Amygdala (tissue), 56 donors: ENCODE results near the gene ALK.
A peak's percentile ranks its signal among the peaks of the same experiment; 100 is the strongest.

ENCODE experiments used
- DNase-seq, 56 donors: peaks; one replicate each; lab custom pipeline; 2025; lab: John Stamatoyannopoulos, UW

The ALK gene

GRCh38 chr2:29201979-29202378 lies 719.4 kb downstream of the ALK start:
- no peak for DNase-seq

DNA sequence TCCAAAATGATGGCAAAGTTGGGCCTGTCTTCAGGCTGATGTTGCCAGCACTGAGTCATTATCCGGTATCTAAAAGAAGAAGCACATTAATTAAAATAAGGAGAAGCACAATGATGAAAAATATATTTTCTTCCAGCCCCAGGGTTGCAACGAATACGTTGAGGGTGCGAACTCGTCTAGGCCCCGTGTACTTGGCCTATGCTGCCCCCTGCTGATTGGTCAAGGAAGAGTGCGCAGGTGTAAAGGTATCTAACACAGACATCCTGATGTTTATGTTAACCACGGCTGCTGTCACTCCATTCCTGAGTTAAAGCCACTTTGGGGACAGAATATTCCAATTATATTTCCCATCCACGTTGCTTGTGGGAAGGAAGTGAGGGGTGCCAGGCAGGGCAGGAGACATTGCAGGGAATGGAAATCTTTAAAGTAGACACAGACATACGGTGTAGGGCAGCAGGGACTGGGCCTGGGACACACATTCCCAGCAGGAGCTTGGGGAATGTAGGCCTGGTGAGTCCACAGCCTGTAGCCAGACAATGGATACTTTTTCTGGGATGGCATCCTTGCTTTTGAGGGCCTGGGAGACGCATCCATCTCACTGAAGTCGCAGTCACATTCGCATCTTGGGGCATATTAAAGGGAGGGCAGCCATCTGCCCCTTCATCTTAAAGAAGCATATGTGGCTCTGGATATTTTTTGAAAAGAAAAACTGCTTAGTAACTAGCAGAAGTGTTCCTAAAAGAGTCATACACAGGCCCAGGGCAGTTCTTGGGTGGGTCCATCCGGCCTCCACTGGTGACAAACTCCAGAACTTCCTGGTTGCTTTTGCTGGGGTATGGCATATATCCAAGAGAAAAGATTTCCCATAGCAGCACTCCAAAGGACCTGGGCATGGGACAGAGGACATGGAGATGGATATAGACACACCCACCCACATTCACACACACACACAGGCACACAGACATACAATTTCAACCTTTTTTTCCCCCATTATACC lies 724.3 kb downstream of the ALK start:
- peak in 41 of 56 donors; percentile 3 to 78 (median 30) for DNase-seq

DNA sequence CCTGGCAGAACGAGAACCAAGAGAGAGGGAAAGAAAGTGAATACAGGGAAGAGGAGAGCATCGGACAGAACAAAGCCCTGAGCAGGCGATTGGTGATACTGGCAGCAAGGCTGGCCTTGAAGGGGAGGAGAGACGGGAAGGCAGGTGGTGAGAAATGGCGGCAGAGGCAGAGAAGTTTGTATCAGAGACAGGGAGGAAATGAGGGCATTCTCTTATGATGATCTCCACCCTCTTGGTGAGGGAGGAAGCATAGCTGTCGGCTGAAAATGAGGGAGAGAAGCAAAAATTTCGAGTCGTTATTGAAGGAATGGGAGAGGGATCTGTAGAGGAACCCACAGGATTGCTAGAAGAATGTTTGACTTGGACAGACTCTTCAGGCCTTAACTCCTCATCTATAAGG lies 725.6 kb downstream of the ALK start:
- no peak for DNase-seq

DNA sequence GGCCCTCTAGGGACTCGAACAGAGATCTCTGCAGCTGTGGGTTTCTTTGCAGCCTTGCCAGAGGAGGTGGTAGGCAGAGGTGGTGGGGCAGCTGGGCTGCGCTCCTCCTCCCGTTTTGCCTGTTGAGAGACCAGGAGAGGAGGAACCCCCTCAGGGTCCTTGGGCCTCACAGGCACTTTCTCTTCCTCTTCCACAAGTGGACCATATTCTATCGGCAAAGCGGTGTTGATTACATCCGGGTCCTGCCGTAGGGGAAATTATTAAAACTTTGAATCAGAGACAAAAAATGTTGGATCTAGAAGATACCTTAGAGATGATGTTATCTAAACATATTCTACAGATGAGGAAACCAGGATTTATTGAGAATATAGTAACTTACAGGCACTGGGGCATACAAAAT lies 727.7 kb downstream of the ALK start:
- DNase-seq, result no peak

DNA sequence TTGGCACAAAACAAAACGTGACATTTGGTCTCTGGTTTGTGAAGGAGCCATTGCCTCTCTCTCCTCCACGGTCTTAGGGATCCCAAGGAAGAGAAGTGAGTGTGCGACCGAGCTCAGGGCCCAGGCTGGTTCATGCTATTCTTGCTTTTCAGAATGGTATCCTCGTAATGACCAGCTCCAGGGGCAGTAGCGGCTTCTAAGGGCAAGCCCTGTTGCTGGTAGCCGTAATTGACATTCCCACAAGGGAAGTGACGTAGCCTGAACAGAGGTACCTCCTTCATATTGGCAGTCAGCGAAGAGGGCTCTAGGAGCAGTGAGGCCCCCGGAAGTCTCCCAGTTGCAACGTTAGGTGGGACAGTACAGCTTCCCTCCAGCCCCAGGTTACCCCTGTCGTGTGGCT lies 728.3 kb downstream of the ALK start:
- no peak for DNase-seq

GRCh38 chr2:29192526-29192925 lies 728.9 kb downstream of the ALK start:
- no peak for DNase-seq

GRCh38 chr2:29191817-29192216 lies 729.6 kb downstream of the ALK start:
- no peak for DNase-seq

GRCh38 chr2:29189052-29189451 lies 732.3 kb downstream of the ALK start:
- DNase-seq, result no peak

- no peak for DNase-seq
Observed at GRCh38 chr2:29187926-29188325, 733.5 kb downstream of the ALK start.

DNA sequence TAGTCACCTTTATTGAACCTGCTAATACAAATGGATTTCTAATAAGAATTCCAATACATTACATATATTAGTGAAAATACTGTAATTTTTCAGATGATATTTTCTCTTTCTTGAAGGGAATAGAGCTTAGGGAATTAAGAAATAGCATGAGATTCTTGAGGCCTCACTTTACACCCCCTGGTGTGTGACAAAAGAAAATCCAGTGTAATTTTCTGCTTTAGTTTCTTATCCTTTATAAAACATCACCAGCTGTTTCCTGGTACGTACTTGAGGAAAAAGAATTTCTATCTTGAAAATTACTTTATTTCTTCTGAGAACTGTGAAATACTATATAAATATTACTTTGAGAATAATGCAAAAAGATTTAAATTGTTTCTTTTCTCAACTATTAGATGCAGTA lies 734.6 kb downstream of the ALK start:
- no peak for DNase-seq

DNA sequence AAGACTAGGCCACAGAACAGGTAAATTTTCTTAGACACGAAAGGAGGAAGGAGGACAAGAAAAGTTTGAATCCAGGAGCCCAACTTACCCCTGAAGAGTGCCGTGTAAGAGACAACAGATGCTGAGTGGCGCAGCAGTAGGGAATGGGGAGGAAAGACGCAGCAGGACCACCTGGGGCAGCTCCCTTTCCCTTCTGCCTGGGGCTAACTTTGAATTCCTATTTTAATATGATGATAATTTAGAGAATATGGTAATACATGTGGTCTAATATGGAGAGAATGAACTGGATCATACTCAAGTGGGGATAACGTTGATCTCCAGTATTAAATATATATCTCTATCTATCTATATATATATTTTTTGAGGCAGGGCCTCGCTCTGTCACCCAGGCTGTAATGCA lies 736.9 kb downstream of the ALK start:
- no peak for DNase-seq

DNA sequence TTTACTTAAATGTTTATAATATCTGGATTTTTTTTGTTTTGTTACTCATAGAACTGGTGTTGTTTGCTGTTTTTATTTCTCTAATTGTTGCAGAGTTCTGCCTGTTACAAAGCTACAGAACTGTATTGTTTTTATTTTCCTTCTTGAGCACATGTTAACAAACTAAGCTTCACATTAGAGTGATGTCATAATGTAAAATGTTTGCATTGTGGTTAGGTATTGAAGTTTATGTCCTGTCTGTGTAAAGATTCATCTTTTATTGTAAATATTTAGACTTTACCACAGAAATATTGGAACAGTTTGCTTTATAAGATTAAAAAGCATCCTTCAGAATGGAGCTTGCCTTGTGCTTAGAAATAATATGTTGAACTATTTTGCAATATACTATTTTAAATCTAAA lies 738.5 kb downstream of the ALK start:
- no peak for DNase-seq

GRCh38 chr2:29182334-29182733 lies 739.1 kb downstream of the ALK start:
- no peak for DNase-seq

- no peak for DNase-seq
Observed at GRCh38 chr2:29175338-29175737, 746.0 kb downstream of the ALK start.

GRCh38 chr2:29174937-29175336 lies 746.4 kb downstream of the ALK start:
- no peak for DNase-seq

DNA sequence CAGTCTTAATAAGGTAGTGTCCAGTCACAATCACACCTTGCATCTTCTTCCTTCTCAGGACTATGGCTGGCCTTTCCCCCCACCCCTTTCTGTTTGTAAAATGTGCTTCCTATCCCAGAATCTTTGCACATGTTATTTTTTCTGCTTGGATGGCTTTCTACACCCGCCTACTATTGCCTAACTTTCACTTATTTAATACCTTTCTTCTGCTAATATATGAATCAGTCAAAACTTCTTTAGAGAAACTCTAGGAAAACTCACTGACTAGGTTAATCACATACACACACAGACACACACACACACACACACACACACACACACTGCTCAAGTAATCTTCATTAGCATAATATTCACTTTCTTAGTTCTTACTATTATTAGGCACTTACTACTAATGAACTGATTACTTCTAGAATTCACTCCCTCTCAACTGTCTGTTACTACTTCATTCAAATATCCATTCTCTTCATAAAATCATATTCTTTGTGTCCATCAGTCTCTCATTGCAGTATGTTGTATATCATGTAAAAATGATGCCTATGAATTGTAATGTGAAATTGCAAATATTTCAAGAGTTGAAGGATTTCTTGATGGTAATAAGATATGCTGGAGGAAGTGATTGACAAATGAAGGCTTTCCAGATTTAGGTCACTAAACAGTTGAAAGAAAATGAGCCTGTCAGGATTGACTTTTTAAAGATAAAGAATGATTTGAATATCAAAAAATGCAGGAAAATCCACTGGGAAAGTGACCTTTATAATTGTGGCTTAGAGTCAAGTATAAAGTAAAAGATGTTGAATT lies 754.9 kb downstream of the ALK start:
- no peak for DNase-seq

- no peak for DNase-seq
Observed at GRCh38 chr2:29165362-29166241, 755.8 kb downstream of the ALK start.

DNA sequence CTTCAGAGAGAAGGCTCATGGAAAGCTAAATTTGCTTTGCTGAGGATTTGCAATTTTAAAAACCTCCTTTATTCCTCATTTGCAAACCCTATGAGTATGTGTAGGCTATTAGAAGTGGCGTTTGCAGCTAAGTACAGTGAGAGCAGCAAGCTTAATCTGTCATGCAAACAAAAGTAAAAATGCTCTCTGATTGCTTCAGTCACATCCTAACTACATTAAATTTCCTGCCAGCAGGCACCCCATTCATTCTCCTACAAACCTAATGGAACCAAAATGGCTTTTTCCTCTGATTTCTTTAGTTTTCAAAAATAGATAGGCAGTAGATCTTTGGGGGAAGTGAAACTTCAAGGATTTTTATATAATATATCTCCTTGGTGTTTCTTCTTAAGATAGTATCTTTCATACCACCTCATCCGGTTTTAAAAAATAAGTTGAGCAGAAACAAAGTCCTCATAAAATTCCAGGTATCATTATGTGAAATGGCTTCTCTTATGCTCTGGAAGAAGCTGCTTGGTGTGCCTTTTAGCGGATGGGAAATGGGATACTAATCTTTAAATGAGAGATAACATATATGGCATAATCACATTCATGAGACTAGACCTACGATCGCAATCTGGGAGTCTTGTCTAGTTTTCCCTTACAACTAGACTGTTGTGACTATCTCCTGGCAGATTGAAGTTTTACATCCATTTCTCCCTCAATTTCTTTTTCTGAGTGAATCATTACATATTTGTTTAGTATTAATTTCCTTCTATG lies 757.1 kb downstream of the ALK start:
- no peak for DNase-seq

GRCh38 chr2:29162204-29162928 lies 759.0 kb downstream of the ALK start:
- no peak for DNase-seq
